IMR-90 (cell line): Measurements from ENCODE around the gene BTG3. TPM values are rescaled to one million over a fixed set of nuclear protein-coding genes. Genes with fewer than 3 reads are reported as not detected.
A peak's percentile ranks its signal among the peaks of the same experiment; 100 is the strongest.

Experiments used
- ATAC-seq: fragments of 200-7000 bp; cut with Tn5 transposase; 2 replicates; pipeline ENCODE4 v1.9.1; 2020; ENCODE audit warnings: low read depth, mild to moderate bottlenecking, moderate library complexity
- BruUV-seq: library from RNA; stranded (reverse); fragments of 400-500 nt; replicated peaks from 2 replicates; lab custom pipeline; 2021; lab: Mats Ljungman, UMichigan
- CTCF ChIA-PET: fragments of 300-600 bp; formaldehyde crosslinking; extraction: SDS; loops from one replicate; lab custom pipeline; 2021; ENCODE audit warnings: antibody characterized with exemption; lab: Yijun Ruan, JAX
- POLR2A ChIA-PET: fragments of 300-600 bp; sonication (Branson Sonifier 250); formaldehyde crosslinking; loops from one replicate; lab custom pipeline; 2022; ENCODE audit warnings: antibody characterized with exemption; ENCODE audit not compliant: unreplicated experiment; lab: Charles Lee
- DNase-seq: peaks from one replicate; pipeline ENCODE4 v3.0.0; 2013
- H2AFZ ChIP-seq: replicated peaks from 2 replicates; pipeline ENCODE3; 2013; ENCODE audit warnings: low read length, mild to moderate bottlenecking; ENCODE audit not compliant: poor library complexity
- H2AK5ac ChIP-seq: 2 replicates; pipeline ENCODE4 v1.6.1; 2013; ENCODE audit warnings: low read depth, low read length, inconsistent platforms
- H2AK9ac ChIP-seq: replicated peaks from 2 replicates; pipeline ENCODE3; 2013; ENCODE audit warnings: mild to moderate bottlenecking, low read depth, low read length, moderate library complexity; ENCODE audit not compliant: poor library complexity
- H2BK120ac ChIP-seq: 2 replicates; pipeline ENCODE4 v1.6.1; 2013; ENCODE audit warnings: low read depth, low read length, inconsistent platforms
- H2BK15ac ChIP-seq: 3 replicates; pipeline ENCODE4 v1.6.1; 2013; ENCODE audit warnings: low read depth, low read length, inconsistent platforms
- H2BK20ac ChIP-seq: 2 replicates; pipeline ENCODE4 v1.6.1; 2013; ENCODE audit warnings: low read depth, mild to moderate bottlenecking, inconsistent platforms, low read length, moderate library complexity
- H2BK5ac ChIP-seq: 2 replicates; pipeline ENCODE4 v1.6.1; 2013; ENCODE audit warnings: mild to moderate bottlenecking, low read depth, low read length, inconsistent platforms; ENCODE audit not compliant: poor library complexity, severe bottlenecking
- H3K14ac ChIP-seq: replicated peaks from 2 replicates; pipeline ENCODE4 v1.6.1; 2013; ENCODE audit warnings: low read depth, low read length, inconsistent platforms
- H3K18ac ChIP-seq: 2 replicates; pipeline ENCODE4 v1.6.1; 2013; ENCODE audit warnings: low read depth, low read length, control low read depth
- H3K23ac ChIP-seq: 2 replicates; pipeline ENCODE4 v1.6.1; 2013; ENCODE audit warnings: low read depth, low read length, inconsistent platforms
- H3K27ac ChIP-seq: 2 replicates; pipeline ENCODE4 v1.5.1; 2013; ENCODE audit warnings: mild to moderate bottlenecking, control low read depth, low read length; ENCODE audit not compliant: insufficient read depth
- H3K27me3 ChIP-seq: 2 replicates; pipeline ENCODE4 v1.6.1; 2013; ENCODE audit warnings: low read length; ENCODE audit not compliant: control insufficient read depth, insufficient read depth
- H3K36me3 ChIP-seq: 2 replicates; pipeline ENCODE4 v1.6.1; 2013; ENCODE audit warnings: low read length, mixed read lengths; ENCODE audit not compliant: control insufficient read depth, insufficient read depth
- H3K4ac ChIP-seq: 2 replicates; pipeline ENCODE4 v1.6.1; 2013; ENCODE audit warnings: low read depth, low read length, inconsistent platforms
- H3K4me1 ChIP-seq: 2 replicates; pipeline ENCODE4 v1.6.1; 2013; ENCODE audit warnings: low read length, mixed read lengths; ENCODE audit not compliant: control insufficient read depth, insufficient read depth
- H3K4me2 ChIP-seq: 2 replicates; pipeline ENCODE4 v1.6.1; 2013; ENCODE audit warnings: low read depth, mild to moderate bottlenecking, control low read depth, low read length, moderate library complexity
- H3K4me3 ChIP-seq: 2 replicates; pipeline ENCODE4 v1.5.1; 2013; ENCODE audit warnings: low read depth, mild to moderate bottlenecking, control low read depth, low read length, moderate library complexity; ENCODE audit not compliant: insufficient read depth
- H3K56ac ChIP-seq: 2 replicates; pipeline ENCODE4 v1.6.1; 2013; ENCODE audit warnings: low read length, inconsistent platforms; ENCODE audit not compliant: insufficient read depth; ENCODE audit errors: extremely low read depth
- H3K79me1 ChIP-seq, 2 experiments: 2 replicates each; pipeline ENCODE4 v1.6.1; 2013; ENCODE audit warnings: low read length in 2 of 2, inconsistent platforms in 1 of 2, low read depth in 1 of 2
- H3K9ac ChIP-seq: 2 replicates; pipeline ENCODE4 v1.6.1; 2013; ENCODE audit warnings: low read depth, low read length, control low read depth
- H3K9me1 ChIP-seq: 2 replicates; pipeline ENCODE4 v1.6.1; 2013; ENCODE audit warnings: low read length, inconsistent platforms; ENCODE audit not compliant: insufficient read depth
- H3K9me3 ChIP-seq: 2 replicates; pipeline ENCODE4 v1.6.1; 2013; ENCODE audit warnings: low read length; ENCODE audit not compliant: control insufficient read depth, insufficient read depth
- H4K20me1 ChIP-seq: 2 replicates; pipeline ENCODE4 v1.6.1; 2013; ENCODE audit warnings: low read length, inconsistent platforms; ENCODE audit not compliant: insufficient read depth
- H4K5ac ChIP-seq: 2 replicates; pipeline ENCODE4 v1.6.1; 2013; ENCODE audit warnings: mild to moderate bottlenecking, low read depth, low read length, control low read depth
- H4K8ac ChIP-seq, 2 experiments: 2 replicates each; pipeline ENCODE4 v1.6.1; 2013; ENCODE audit warnings: low read depth in 2 of 2, low read length in 2 of 2, control low read depth in 1 of 2, inconsistent platforms in 1 of 2
- H4K91ac ChIP-seq: 2 replicates; pipeline ENCODE4 v1.6.1; 2013; ENCODE audit warnings: low read depth, low read length, inconsistent platforms; ENCODE audit not compliant: insufficient read depth
- CEBPB ChIP-seq: IDR thresholded peaks from 2 replicates; pipeline ENCODE4 v1.6.1; 2012; ENCODE audit warnings: low read depth, low read length, improper control_type of control experiment
- FOS ChIP-seq: fragments of 150-350 bp; IDR thresholded peaks from 2 replicates; pipeline ENCODE4 v1.6.1; 2016; ENCODE audit warnings: low read depth, low read length
- WGBS, 2 experiments: methylation state at CpG; one replicate each; pipeline versions ENCODE4 v1.1.5 to v1.1.7; 2013; ENCODE audit warnings: missing lambda C conversion rate in 2 of 2; ENCODE audit not compliant: insufficient read length in 1 of 2; ENCODE audit errors: extremely low coverage in 2 of 2; 5-methylcytosine and 5-hydroxymethylcytosine counted together
- dilution Hi-C: fragments of 300-500 bp; cut with HindIII; formaldehyde crosslinking; loops from one replicate; pipeline ENCODE4 v1.14.3; 2018; ENCODE audit warnings: low sequenced_read_pairs; ENCODE audit not compliant: unreplicated experiment
- in situ Hi-C: fragments of 300-500 bp; cut with MboI; formaldehyde crosslinking; loops from 3 replicates; pipeline ENCODE4 v1.14.3; 2019; ENCODE audit warnings: low sequenced_read_pairs, inconsistent platforms, mixed read lengths
- intact Hi-C: fragments of 100-400 bp; cut with micrococcal nuclease; formaldehyde crosslinking; loops from 2 replicates; pipeline ENCODE4 v1.10.0; 2022
- polyA plus RNA-seq, 3 experiments: library from polyadenylated mRNA; depleted of rRNA; stranded (reverse); fragments of >200 nt; gene quantifications; 2 replicates each; pipeline ENCODE4 v1.2.3, GENCODE V29; 2012; ENCODE audit warnings: low replicate concordance in 1 of 3
- total RNA-seq: library from RNA; depleted of rRNA; stranded (reverse); fragments of >200 nt; gene quantifications from 2 replicates; pipeline ENCODE4 v1.2.3, GENCODE V29; 2012

Gene BTG3
- total and polyA plus RNA-seq, 2 of the 4 experiments (the other 2 are of a cell fraction): 22.4 to 38.1 TPM

GRCh38 chr21:17570786-17571185, 41.9 kb downstream of the BTG3 start:
- Histone ChIP-seq H3K36me3 (no peaks in the 10 kb centered on the region), H3K4ac (no peak overlapping the region), H3K9me3 (no peaks in the 10 kb centered on the region), H3K4me2 (no peak overlapping the region; the same call in 1 of the 2 replicates), H4K20me1 (no peaks in the 10 kb centered on the region), H2AK5ac (no peak overlapping the region), H3K79me1 (no peaks in the 10 kb centered on the region), H3K27ac (no peak overlapping the region), H3K4me3 (no peak overlapping the region), H3K9me1 (no peaks in the 10 kb centered on the region), H3K4me1 (no peaks in the 10 kb centered on the region), H2AK9ac (no peak overlapping the region), H3K27me3 (peaks cover 6% of the 10 kb centered on the region; the same call in 1 of the 2 replicates), H4K91ac (no peak overlapping the region), H2BK20ac (no peak overlapping the region), H3K14ac (no peak overlapping the region), H2BK15ac (no peak overlapping the region), H4K8ac (no peak overlapping the region), H4K5ac (no peak overlapping the region), H3K9ac (no peak overlapping the region), H3K56ac (no peak overlapping the region), H2AFZ (no peak overlapping the region), H2BK5ac (no peak overlapping the region), H3K18ac (no peak overlapping the region), H2BK120ac (no peak overlapping the region), H3K23ac (no peak overlapping the region)
- intact Hi-C loops: no loop called here
- BruUV-seq: no TSS peak
- TF ChIP-seq CEBPB (peak; percentile 43; the same call in 1 of the 2 replicates), FOS (no peak)
- ATAC-seq: no peak
- DNase-seq: no peak
- ChIA-PET CTCF (interaction anchor here (0.8 to 1.4 kb wide), 2 partner anchors 15 to 184 kb away, joined by 3 read pairs; no protein-coding TSS in a partner anchor), POLR2A (no interaction called here)
- no CpG with 5 or more reads among the region's 9 CpGs for WGBS, 2 experiments
- dilution Hi-C loops: no loop called here
- in situ Hi-C loops: no loop called here
